ENCODE measurements around the gene DVL2. TPM values are rescaled to one million over a fixed set of nuclear protein-coding genes. Genes with fewer than 3 reads are reported as not detected.
"Not testable (repeated sequence)": the region's sequence is repeated elsewhere in the genome, so short reads cannot be mapped to it uniquely, and the experiment has no call there.

DVL2 gene
- polyA plus RNA-seq, 2 donors: 20.8 to 32.2 TPM

- H3K27me3 ChIP-seq (ENCODE audit: control insufficient read depth in 1 of 2, insufficient read depth in 2 of 2, low read length in 2 of 2): no peaks in the 10 kb centered on the region
- H3K4me1 ChIP-seq (ENCODE audit: control insufficient read depth in 2 of 2, insufficient read depth in 2 of 2, low read length in 1 of 2): no peaks in the 10 kb centered on the region
- H3K36me3 ChIP-seq (ENCODE audit: control insufficient read depth in 2 of 2, insufficient read depth in 2 of 2, low read length in 1 of 2): peaks cover 0 to 2% of the 10 kb centered on the region in 2 donors
- H3K9me3 ChIP-seq (ENCODE audit: control insufficient read depth in 2 of 2, insufficient read depth in 1 of 2, low read depth in 1 of 2, low read length in 1 of 2): no peaks in the 10 kb centered on the region
- 85 to 86% methylated on average over 14 of the region's 14 CpGs for WGBS, 2 donors
- H3K4me3 ChIP-seq (ENCODE audit: low read depth in 1 of 2, low read length in 2 of 2): no peak overlapping the region
- H3K27ac ChIP-seq (ENCODE audit: low read depth in 2 of 2, low read length in 1 of 2): no peak overlapping the region
These were observed 43.9 kb downstream of the DVL2 start for GRCh38 chr17:7190276-7190917.

DNA sequence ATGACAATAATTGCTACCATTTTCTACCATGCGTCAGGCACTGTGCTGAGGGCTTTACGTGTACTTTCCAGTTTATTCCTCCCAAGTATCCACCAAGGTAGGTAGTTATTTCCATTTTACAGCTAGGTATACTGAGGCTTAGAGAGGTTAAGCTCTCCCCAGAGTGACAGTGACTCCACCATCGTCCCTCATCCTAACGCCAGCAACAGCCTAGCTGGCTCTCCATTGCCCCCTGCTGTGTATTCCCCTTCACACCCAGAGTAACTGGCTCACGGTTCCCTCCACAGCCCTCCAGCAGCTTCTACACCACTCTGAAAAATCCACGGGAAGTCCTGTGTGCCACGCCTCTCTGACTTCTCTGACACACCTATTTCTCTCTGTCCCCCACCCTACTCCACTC, 48.1 kb downstream of the DVL2 start:
- WGBS, 2 donors: 55 to 60% methylated on average over 7 of the region's 7 CpGs
- no peaks in the 10 kb centered on the region for H3K36me3 ChIP-seq (ENCODE audit: control insufficient read depth in 2 of 2, insufficient read depth in 2 of 2, low read length in 1 of 2)
- H3K4me1 ChIP-seq (ENCODE audit: control insufficient read depth in 2 of 2, insufficient read depth in 2 of 2, low read length in 1 of 2): no peaks in the 10 kb centered on the region
- no peak overlapping the region for H3K27ac ChIP-seq (ENCODE audit: low read depth in 2 of 2, low read length in 1 of 2)
- H3K27me3 ChIP-seq (ENCODE audit: control insufficient read depth in 1 of 2, insufficient read depth in 2 of 2, low read length in 2 of 2): no peaks in the 10 kb centered on the region
- no peaks in the 10 kb centered on the region for H3K9me3 ChIP-seq (ENCODE audit: control insufficient read depth in 2 of 2, insufficient read depth in 1 of 2, low read depth in 1 of 2, low read length in 1 of 2)
- no peak overlapping the region for H3K4me3 ChIP-seq (ENCODE audit: low read depth in 1 of 2, low read length in 2 of 2)

GRCh38 chr17:7184647-7185046, 49.7 kb downstream of the DVL2 start:
- Histone ChIP-seq H3K27me3 (ENCODE audit: control insufficient read depth in 1 of 2, insufficient read depth in 2 of 2, low read length in 2 of 2) (no peaks in the 10 kb centered on the region), H3K9me3 (ENCODE audit: control insufficient read depth in 2 of 2, insufficient read depth in 1 of 2, low read depth in 1 of 2, low read length in 1 of 2) (no peaks in the 10 kb centered on the region), H3K36me3 (ENCODE audit: control insufficient read depth in 2 of 2, insufficient read depth in 2 of 2, low read length in 1 of 2) (no peaks in the 10 kb centered on the region), H3K4me3 (ENCODE audit: low read depth in 1 of 2, low read length in 2 of 2) (no peak overlapping the region), H3K4me1 (ENCODE audit: control insufficient read depth in 2 of 2, insufficient read depth in 2 of 2, low read length in 1 of 2) (no peaks in the 10 kb centered on the region), H3K27ac (ENCODE audit: low read depth in 2 of 2, low read length in 1 of 2) (no peak overlapping the region)
- 79 to 87% methylated on average over 6 of the region's 6 CpGs for WGBS, 2 donors

DNA sequence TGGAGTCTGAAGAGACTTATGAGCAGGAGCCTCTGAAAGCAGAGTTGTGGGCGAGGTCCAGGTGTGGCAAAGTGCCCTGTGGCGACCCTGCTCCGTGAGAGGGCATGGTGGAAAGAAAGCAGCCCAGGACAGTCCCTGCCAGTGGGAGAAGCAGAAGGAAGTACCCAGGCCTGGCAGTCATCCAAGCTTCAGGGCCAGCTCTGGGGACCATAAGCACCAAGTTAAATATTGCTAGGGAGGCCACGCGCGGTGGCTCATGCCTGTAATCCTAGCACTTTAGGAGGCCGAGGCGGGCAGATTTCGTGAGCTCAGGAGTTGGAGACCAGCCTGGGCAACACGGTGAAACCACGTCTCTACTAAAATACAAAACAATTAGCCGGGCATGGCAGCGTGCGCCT, 50.2 kb downstream of the DVL2 start:
- Histone ChIP-seq H3K27me3 (ENCODE audit: control insufficient read depth in 1 of 2, insufficient read depth in 2 of 2, low read length in 2 of 2) (no peaks in the 10 kb centered on the region), H3K27ac (ENCODE audit: low read depth in 2 of 2, low read length in 1 of 2) (no peak overlapping the region), H3K4me1 (ENCODE audit: control insufficient read depth in 2 of 2, insufficient read depth in 2 of 2, low read length in 1 of 2) (no peaks in the 10 kb centered on the region), H3K4me3 (ENCODE audit: low read depth in 1 of 2, low read length in 2 of 2) (no peak overlapping the region), H3K9me3 (ENCODE audit: control insufficient read depth in 2 of 2, insufficient read depth in 1 of 2, low read depth in 1 of 2, low read length in 1 of 2) (no peaks in the 10 kb centered on the region), H3K36me3 (ENCODE audit: control insufficient read depth in 2 of 2, insufficient read depth in 2 of 2, low read length in 1 of 2) (no peaks in the 10 kb centered on the region)
- WGBS, 2 donors: 52 to 71% methylated on average over 14 of the region's 14 CpGs

DNA sequence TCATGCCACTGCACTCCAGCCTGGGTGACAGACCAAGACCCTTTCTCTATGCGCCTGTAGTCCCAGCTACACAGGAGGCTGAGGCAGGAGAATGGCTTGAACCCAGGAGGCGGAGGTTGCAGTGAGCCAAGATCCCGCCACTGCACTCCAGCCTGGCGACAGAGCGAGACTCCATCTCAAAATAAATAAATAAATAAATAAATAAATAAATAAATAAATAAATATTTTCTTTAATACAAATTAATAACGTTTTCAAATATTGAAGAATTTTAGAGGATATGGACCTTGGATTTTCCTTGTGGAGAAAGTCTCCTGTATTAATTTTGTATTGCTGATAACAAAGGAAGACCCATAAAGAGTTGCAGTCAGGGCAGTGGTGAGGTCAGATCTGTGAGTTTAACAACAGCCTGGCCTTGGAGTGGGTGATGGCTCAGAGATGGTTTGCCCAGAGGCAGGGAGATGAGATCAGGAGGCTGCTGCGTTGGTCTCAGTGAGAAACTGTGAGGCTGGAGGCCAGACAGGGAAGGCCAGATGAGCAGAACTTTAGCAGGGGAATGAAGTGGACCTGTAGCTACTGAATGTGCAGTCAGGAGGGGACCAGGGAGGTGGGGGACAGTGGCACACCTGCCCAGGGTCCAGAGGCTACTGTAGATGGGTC, 50.8 kb downstream of the DVL2 start:
- WGBS, 2 donors: 85 to 86% methylated on average over 7 of the region's 7 CpGs
- H3K36me3 ChIP-seq (ENCODE audit: control insufficient read depth in 2 of 2, insufficient read depth in 2 of 2, low read length in 1 of 2): no peaks in the 10 kb centered on the region
- no peak overlapping the region for H3K4me3 ChIP-seq (ENCODE audit: low read depth in 1 of 2, low read length in 2 of 2)
- H3K4me1 ChIP-seq (ENCODE audit: control insufficient read depth in 2 of 2, insufficient read depth in 2 of 2, low read length in 1 of 2): no peaks in the 10 kb centered on the region
- H3K27me3 ChIP-seq (ENCODE audit: control insufficient read depth in 1 of 2, insufficient read depth in 2 of 2, low read length in 2 of 2): no peaks in the 10 kb centered on the region
- H3K9me3 ChIP-seq (ENCODE audit: control insufficient read depth in 2 of 2, insufficient read depth in 1 of 2, low read depth in 1 of 2, low read length in 1 of 2): no peaks in the 10 kb centered on the region
- no peak overlapping the region for H3K27ac ChIP-seq (ENCODE audit: low read depth in 2 of 2, low read length in 1 of 2)

DNA sequence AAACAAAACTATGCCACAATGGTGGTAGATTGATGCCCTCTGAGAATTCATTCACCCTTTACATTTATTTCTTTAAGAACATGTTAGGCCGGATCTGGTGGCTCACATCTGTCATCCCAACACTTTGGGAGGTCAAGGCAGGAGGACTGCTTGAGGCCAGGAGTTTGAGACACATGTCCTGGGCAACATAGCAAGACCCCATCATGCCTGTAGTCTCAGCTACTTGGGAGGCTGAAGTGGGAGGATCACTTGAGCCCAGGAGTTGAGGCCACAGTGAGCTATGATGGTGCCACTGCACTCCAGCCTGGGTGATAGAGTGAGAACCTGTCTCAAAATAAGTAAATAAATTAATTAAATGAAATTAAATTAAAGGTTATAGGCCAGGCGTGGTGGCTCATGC, 52.2 kb downstream of the DVL2 start:
- 86 to 92% methylated on average over 2 of the region's 2 CpGs for WGBS, 2 donors
- H3K27me3 ChIP-seq (ENCODE audit: control insufficient read depth in 1 of 2, insufficient read depth in 2 of 2, low read length in 2 of 2); H3K4me3 ChIP-seq (ENCODE audit: low read depth in 1 of 2, low read length in 2 of 2); H3K9me3 ChIP-seq (ENCODE audit: control insufficient read depth in 2 of 2, insufficient read depth in 1 of 2, low read depth in 1 of 2, low read length in 1 of 2); H3K4me1 ChIP-seq (ENCODE audit: control insufficient read depth in 2 of 2, insufficient read depth in 2 of 2, low read length in 1 of 2); H3K36me3 ChIP-seq (ENCODE audit: control insufficient read depth in 2 of 2, insufficient read depth in 2 of 2, low read length in 1 of 2); H3K27ac ChIP-seq (ENCODE audit: low read depth in 2 of 2, low read length in 1 of 2): not testable (repeated sequence)

DNA sequence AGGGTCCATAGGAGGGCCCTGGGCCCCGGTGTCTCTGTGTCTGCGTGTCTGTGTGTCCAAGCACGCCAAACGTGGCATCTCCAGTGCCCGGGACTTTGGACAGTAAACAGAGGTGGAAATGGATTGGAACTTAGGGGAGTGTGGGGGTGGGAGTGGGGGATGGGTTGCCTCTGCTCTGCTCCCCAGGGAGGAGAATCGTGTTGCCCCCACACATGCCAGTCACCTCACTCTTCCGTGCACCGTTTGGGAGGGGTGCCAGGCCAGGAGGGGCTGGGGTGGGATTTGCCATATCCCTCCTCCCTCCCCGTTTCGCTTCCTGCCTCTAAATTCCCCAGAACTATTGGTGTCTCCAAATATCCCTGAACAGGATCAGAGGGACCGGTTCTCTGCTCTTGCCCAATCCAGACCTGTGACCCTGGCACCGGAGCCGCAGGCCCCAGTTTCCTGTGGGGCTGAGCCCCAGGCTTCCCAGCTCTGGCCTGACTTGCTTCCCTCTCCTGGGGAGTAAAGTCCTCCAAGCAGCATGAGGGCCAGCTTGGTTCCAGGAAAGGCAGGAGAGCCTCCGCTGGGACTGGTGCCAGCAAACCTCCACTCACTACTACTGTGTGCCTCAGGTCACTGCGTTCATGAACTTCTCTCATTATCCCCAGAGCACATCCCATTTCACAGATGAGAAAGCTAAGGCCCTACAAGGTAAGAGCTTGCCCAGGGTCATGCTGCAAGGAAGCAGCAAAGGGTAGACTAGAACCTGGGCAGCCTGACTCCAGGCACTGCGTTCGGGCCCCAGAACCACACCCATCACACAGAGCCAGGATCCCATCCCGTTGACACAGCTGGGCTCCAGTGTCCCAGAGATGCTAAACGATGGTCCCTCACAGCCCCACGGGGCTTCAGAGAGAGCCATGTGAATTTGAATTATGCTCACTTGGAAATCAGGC, 54.7 kb downstream of the DVL2 start, which contains the start of gene ASGR1:
Gene ASGR1 (minus strand): TSS at position 54 of the 938 bp plus-strand sequence. CDS start 807 bp downstream, outside the sequence.
- no peaks in the 10 kb centered on the region for H3K36me3 ChIP-seq (ENCODE audit: control insufficient read depth in 2 of 2, insufficient read depth in 2 of 2, low read length in 1 of 2)
- no peaks in the 10 kb centered on the region for H3K9me3 ChIP-seq (ENCODE audit: control insufficient read depth in 2 of 2, insufficient read depth in 1 of 2, low read depth in 1 of 2, low read length in 1 of 2)
- H3K27ac ChIP-seq (ENCODE audit: low read depth in 2 of 2, low read length in 1 of 2): no peak within 1 kb of the TSS
- WGBS, 2 donors: 50 to 60% methylated on average over 20 of the region's 20 CpGs
- H3K27me3 ChIP-seq (ENCODE audit: control insufficient read depth in 1 of 2, insufficient read depth in 2 of 2, low read length in 2 of 2): no peaks in the 10 kb centered on the region
- no peak within 1 kb of the TSS for H3K4me3 ChIP-seq (ENCODE audit: low read depth in 1 of 2, low read length in 2 of 2)
- H3K4me1 ChIP-seq (ENCODE audit: control insufficient read depth in 2 of 2, insufficient read depth in 2 of 2, low read length in 1 of 2): peaks cover 5 to 7% of the 10 kb centered on the region in 2 donors

DNA sequence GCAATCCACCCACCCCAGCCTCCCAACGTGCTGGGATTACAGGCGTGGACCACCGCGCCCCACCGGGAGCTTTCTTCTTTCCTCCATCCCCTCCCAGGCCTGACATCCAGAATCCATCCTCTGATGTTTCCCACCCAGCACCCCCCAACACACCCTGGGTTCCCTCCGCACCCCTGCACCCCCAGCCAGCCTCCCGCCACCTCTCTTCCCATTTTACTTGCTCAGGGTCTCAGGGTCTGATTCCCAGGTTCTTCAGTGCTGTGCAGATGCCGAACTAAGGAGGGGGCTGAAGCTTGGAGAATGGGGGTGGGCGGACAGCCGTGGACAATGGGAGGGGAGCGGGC, 55.4 kb downstream of the DVL2 start:
- no peak overlapping the region for H3K4me3 ChIP-seq (ENCODE audit: low read depth in 1 of 2, low read length in 2 of 2)
- no peaks in the 10 kb centered on the region for H3K27me3 ChIP-seq (ENCODE audit: control insufficient read depth in 1 of 2, insufficient read depth in 2 of 2, low read length in 2 of 2)
- WGBS, 2 donors: 66 to 81% methylated on average over 11 of the region's 11 CpGs
- H3K27ac ChIP-seq (ENCODE audit: low read depth in 2 of 2, low read length in 1 of 2): no peak overlapping the region
- H3K9me3 ChIP-seq (ENCODE audit: control insufficient read depth in 2 of 2, insufficient read depth in 1 of 2, low read depth in 1 of 2, low read length in 1 of 2): no peaks in the 10 kb centered on the region
- peaks cover 6 to 10% of the 10 kb centered on the region in 2 donors for H3K4me1 ChIP-seq (ENCODE audit: control insufficient read depth in 2 of 2, insufficient read depth in 2 of 2, low read length in 1 of 2)
- no peaks in the 10 kb centered on the region for H3K36me3 ChIP-seq (ENCODE audit: control insufficient read depth in 2 of 2, insufficient read depth in 2 of 2, low read length in 1 of 2)

DNA sequence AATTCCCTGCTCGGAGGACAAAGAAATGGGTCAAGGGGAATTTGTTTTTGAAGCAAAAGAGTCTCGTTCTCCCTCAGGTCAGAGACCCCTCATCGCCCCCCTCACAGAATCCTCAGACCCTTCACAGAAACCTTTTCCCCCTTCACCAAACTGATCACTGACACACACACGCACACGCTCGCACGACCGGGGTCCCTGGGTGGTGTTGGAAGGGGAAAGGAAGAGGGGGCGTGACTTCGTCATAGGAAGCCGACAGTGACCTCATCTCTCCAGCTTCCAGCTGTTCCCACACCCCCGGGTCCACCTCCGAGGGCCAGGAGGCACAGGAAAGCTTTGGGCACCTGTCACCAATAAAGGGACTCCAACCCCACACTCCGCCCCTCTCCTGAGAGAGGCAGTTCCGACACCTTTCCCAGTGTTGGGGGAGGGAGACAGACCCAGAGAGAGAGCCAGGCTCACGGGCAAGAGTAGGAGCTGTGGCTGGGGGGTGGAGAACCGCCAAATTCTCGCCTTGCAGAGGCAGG, 56.3 kb downstream of the DVL2 start:
- no peak overlapping the region for H3K27ac ChIP-seq (ENCODE audit: low read depth in 2 of 2, low read length in 1 of 2)
- no peaks in the 10 kb centered on the region for H3K36me3 ChIP-seq (ENCODE audit: control insufficient read depth in 2 of 2, insufficient read depth in 2 of 2, low read length in 1 of 2)
- peaks cover 7 to 11% of the 10 kb centered on the region in 2 donors for H3K4me1 ChIP-seq (ENCODE audit: control insufficient read depth in 2 of 2, insufficient read depth in 2 of 2, low read length in 1 of 2)
- no peaks in the 10 kb centered on the region for H3K27me3 ChIP-seq (ENCODE audit: control insufficient read depth in 1 of 2, insufficient read depth in 2 of 2, low read length in 2 of 2)
- no peaks in the 10 kb centered on the region for H3K9me3 ChIP-seq (ENCODE audit: control insufficient read depth in 2 of 2, insufficient read depth in 1 of 2, low read depth in 1 of 2, low read length in 1 of 2)
- WGBS, 2 donors: 7% methylated on average over 18 of the region's 18 CpGs
- H3K4me3 ChIP-seq (ENCODE audit: low read depth in 1 of 2, low read length in 2 of 2): peak overlapping the region in 1 of 2 donors; percentile 34
